ENCODE measurements around the gene KLF8. TPM values are rescaled to one million over a fixed set of nuclear protein-coding genes. Genes with fewer than 3 reads are reported as not detected.

The KLF8 gene
- total and polyA plus RNA-seq, 9 of the 15 experiments (the other 6 are each of a cell fraction or from before 2014, with no cell fraction given): 0.01 to 0.10 (median 0.04) TPM; not detected in 3

- in situ Hi-C loops (cut with MboI): no loop called here
- Histone ChIP-seq H2AFZ (ENCODE audit: low read depth, low read length) (no peak overlapping the region), H3K4me3 (no peak overlapping the region), H3K9me3 (replicated peaks; ENCODE audit: control insufficient read depth, insufficient read depth, low read depth, low read length) (no peaks in the 10 kb centered on the region), H3K9me1 (ENCODE audit: control insufficient read depth, insufficient read depth, low read length) (no peaks in the 10 kb centered on the region), H3K4me2 (ENCODE audit: insufficient read depth, low read length) (no peak overlapping the region), H4K20me1 (replicated peaks; ENCODE audit: control insufficient read depth, insufficient read depth, low read length) (no peaks in the 10 kb centered on the region), H3K4me1 (replicated peaks in 1 of 2; ENCODE audit: control insufficient read depth in 2 of 2, insufficient read depth in 2 of 2, low read length in 2 of 2) (no peaks in the 10 kb centered on the region), H3K27me3 (ENCODE audit: control insufficient read depth in 2 of 2, insufficient read depth in 2 of 2, low read length in 2 of 2) (no peaks in the 10 kb centered on the region), H3K79me2 (ENCODE audit: control insufficient read depth, insufficient read depth, low read length) (no peaks in the 10 kb centered on the region), H3K27ac (ENCODE audit: extremely low read depth, low read depth, low read length) (no peak overlapping the region), H3K9ac (ENCODE audit: insufficient read depth in 1 of 2, low read depth in 2 of 2, low read length in 2 of 2) (no peak overlapping the region), H3K36me3 (ENCODE audit: control insufficient read depth, insufficient read depth, low read length) (no peaks in the 10 kb centered on the region)
- ATAC-seq: no peak
- intact Hi-C loops (cut with micrococcal nuclease): no loop called here
- ChIA-PET POLR2A (no interaction called here), CTCF (ENCODE audit: low intra/inter-chr PET ratio) (no interaction called here)
- no peak for DNase-seq (ENCODE audit: extremely low read depth in 1 of 4, low spot score in 3 of 4)
- WGBS (ENCODE audit: insufficient coverage, low coverage, missing lambda C conversion rate): 0% methylated on average over 2 of the region's 2 CpGs
- BruUV-seq (replicated peaks): no TSS peak
- TF ChIP-seq ZNF224 (CRISPR knock-in tag; IDR thresholded peaks at IDR 0.05) (no peak), NCOR1 (IDR thresholded peaks at IDR 0.05) (no peak), ZKSCAN3 (CRISPR knock-in tag; IDR thresholded peaks at IDR 0.05) (no peak), ARNT (IDR thresholded peaks at IDR 0.05) (no peak), KHSRP (IDR thresholded peaks at IDR 0.05) (no peak), ZC3H11A (IDR thresholded peaks at IDR 0.05; ENCODE audit: low read depth, low read length) (no peak), RFX5 (IDR thresholded peaks at IDR 0.05; ENCODE audit: low read depth, low read length) (no peak), HOXB6 (CRISPR knock-in tag; IDR thresholded peaks at IDR 0.05; ENCODE audit: borderline replicate concordance) (no peak), ZBTB8A (IDR thresholded peaks at IDR 0.05; ENCODE audit: partially characterized antibody) (no peak), NFE2L1 (tag; IDR thresholded peaks at IDR 0.05; ENCODE audit: borderline replicate concordance, low read depth) (no peak), HDAC3 (IDR thresholded peaks at IDR 0.05; ENCODE audit: borderline replicate concordance, partially characterized antibody) (no peak)
- TF ChIP-seq, protein P1, sequence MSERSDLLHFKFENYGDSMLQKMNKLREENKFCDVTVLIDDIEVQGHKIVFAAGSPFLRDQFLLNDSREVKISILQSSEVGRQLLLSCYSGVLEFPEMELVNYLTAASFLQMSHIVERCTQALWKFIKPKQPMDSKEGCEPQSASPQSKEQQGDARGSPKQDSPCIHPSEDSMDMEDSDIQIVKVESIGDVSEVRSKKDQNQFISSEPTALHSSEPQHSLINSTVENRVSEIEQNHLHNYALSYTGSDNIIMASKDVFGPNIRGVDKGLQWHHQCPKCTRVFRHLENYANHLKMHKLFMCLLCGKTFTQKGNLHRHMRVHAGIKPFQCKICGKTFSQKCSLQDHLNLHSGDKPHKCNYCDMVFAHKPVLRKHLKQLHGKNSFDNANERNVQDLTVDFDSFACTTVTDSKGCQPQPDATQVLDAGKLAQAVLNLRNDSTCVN (CRISPR knock-in tag; IDR thresholded peaks at IDR 0.05): no peak
- TF ChIP-seq, protein P2, sequence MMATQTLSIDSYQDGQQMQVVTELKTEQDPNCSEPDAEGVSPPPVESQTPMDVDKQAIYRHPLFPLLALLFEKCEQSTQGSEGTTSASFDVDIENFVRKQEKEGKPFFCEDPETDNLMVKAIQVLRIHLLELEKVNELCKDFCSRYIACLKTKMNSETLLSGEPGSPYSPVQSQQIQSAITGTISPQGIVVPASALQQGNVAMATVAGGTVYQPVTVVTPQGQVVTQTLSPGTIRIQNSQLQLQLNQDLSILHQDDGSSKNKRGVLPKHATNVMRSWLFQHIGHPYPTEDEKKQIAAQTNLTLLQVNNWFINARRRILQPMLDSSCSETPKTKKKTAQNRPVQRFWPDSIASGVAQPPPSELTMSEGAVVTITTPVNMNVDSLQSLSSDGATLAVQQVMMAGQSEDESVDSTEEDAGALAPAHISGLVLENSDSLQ (IDR thresholded peaks at IDR 0.05): no peak
- TF ChIP-seq, protein P3, sequence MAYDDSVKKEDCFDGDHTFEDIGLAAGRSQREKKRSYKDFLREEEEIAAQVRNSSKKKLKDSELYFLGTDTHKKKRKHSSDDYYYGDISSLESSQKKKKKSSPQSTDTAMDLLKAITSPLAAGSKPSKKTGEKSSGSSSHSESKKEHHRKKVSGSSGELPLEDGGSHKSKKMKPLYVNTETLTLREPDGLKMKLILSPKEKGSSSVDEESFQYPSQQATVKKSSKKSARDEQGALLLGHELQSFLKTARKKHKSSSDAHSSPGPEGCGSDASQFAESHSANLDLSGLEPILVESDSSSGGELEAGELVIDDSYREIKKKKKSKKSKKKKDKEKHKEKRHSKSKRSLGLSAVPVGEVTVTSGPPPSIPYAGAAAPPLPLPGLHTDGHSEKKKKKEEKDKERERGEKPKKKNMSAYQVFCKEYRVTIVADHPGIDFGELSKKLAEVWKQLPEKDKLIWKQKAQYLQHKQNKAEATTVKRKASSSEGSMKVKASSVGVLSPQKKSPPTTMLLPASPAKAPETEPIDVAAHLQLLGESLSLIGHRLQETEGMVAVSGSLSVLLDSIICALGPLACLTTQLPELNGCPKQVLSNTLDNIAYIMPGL (CRISPR knock-in tag; IDR thresholded peaks at IDR 0.05): no peak
- no peak for FAIRE-seq
Observed at GRCh38 chrX:56318076-56318475, 85.9 kb downstream of the KLF8 start.
